Neural cell (in vitro differentiated cells): ENCODE measurements around the gene AGBL1. TPM values are rescaled to one million over a fixed set of nuclear protein-coding genes. Genes with fewer than 3 reads are reported as not detected.

Source experiments
- H2AFZ ChIP-seq: fragments of 200-600, 300-800 bp; sonication (generic), shearing (Covaris generic); 2 replicates; pipeline ENCODE4 v1.6.0; 2014; ENCODE audit warnings: low read depth, mild to moderate bottlenecking, antibody characterized with exemption, low read length, moderate library complexity
- H3F3A ChIP-seq: fragments of 200-600 bp; shearing (Covaris generic); 2 replicates; pipeline ENCODE4 v1.6.1; 2016; ENCODE audit warnings: mild to moderate bottlenecking, moderate library complexity, mixed read lengths, antibody characterized with exemption, low read length; ENCODE audit not compliant: insufficient read depth, poor library complexity, severe bottlenecking
- H3K27ac ChIP-seq: fragments of 200-600, 300-800 bp; sonication (generic), shearing (Covaris generic); 2 replicates; pipeline ENCODE4 v1.5.1; 2014; ENCODE audit warnings: mild to moderate bottlenecking, low read length, moderate library complexity
- H3K27me3 ChIP-seq: fragments of 300-800, 200-600 bp; sonication (generic), shearing (Covaris generic); 2 replicates; pipeline ENCODE4 v1.6.0; 2014; ENCODE audit warnings: mild to moderate bottlenecking, low read depth, low read length, moderate library complexity; ENCODE audit not compliant: insufficient read depth
- H3K36me3 ChIP-seq: fragments of 300-800, 200-600 bp; sonication (generic), shearing (Covaris generic); 2 replicates; pipeline ENCODE4 v1.5.1; 2014; ENCODE audit warnings: mild to moderate bottlenecking, antibody characterized with exemption, low read length, moderate library complexity; ENCODE audit not compliant: insufficient read depth
- H3K4me2 ChIP-seq: fragments of 300-800, 200-600 bp; sonication (generic), shearing (Covaris generic); 2 replicates; pipeline ENCODE4 v1.6.0; 2014; ENCODE audit warnings: mild to moderate bottlenecking, low read length
- H3K4me3 ChIP-seq: fragments of 300-800, 200-600 bp; sonication (generic), shearing (Covaris generic); 2 replicates; pipeline ENCODE4 v1.5.1; 2014; ENCODE audit warnings: mild to moderate bottlenecking, low read length, moderate library complexity
- H3K79me2 ChIP-seq: fragments of 200-600 bp; shearing (Covaris generic); replicated peaks from 2 replicates; pipeline ENCODE4 v1.6.0; 2014; ENCODE audit warnings: mild to moderate bottlenecking, low read length, moderate library complexity; ENCODE audit not compliant: insufficient read depth
- H3K9ac ChIP-seq: fragments of 300-800, 200-600 bp; sonication (generic), shearing (Covaris generic); 2 replicates; pipeline ENCODE4 v1.6.1; 2016; ENCODE audit warnings: mild to moderate bottlenecking, low read length, mixed read lengths
- H3K9me2 ChIP-seq: fragments of 200-600 bp; shearing (Covaris generic); 2 replicates; pipeline ENCODE4 v1.6.1; 2016; ENCODE audit warnings: mild to moderate bottlenecking, low read length, mixed read lengths; ENCODE audit not compliant: insufficient read depth
- H3K9me3 ChIP-seq: fragments of 200-600, 300-800 bp; sonication (generic), shearing (Covaris generic); 2 replicates; pipeline ENCODE4 v1.6.1; 2016; ENCODE audit warnings: mild to moderate bottlenecking, mixed run types, low read length, moderate library complexity, mixed read lengths
- H4K20me1 ChIP-seq: fragments of 200-600 bp; shearing (Covaris generic); 2 replicates; pipeline ENCODE4 v1.6.1; 2016; ENCODE audit warnings: mild to moderate bottlenecking, mixed run types; ENCODE audit not compliant: insufficient read depth
- EP300 ChIP-seq: fragments of 450-650 bp; conservative IDR thresholded peaks from 2 replicates; pipeline ENCODE4 v1.6.1; 2014; ENCODE audit warnings: antibody characterized with exemption, mild to moderate bottlenecking, moderate library complexity; ENCODE audit not compliant: poor library complexity, severe bottlenecking
- EZH2 ChIP-seq: fragments of 200-600, 300-800 bp; shearing (Covaris generic), sonication (generic); IDR thresholded peaks from 2 replicates; pipeline ENCODE4 v1.6.1; 2014; ENCODE audit warnings: antibody characterized with exemption, low read length, borderline replicate concordance, mild to moderate bottlenecking; ENCODE audit not compliant: insufficient read depth, poor library complexity, severe bottlenecking
- MXI1 ChIP-seq: fragments of 450-650 bp; conservative IDR thresholded peaks from 2 replicates; pipeline ENCODE4 v1.6.1; 2014; ENCODE audit warnings: antibody characterized with exemption, mild to moderate bottlenecking; ENCODE audit not compliant: poor library complexity, severe bottlenecking
- POLR2AphosphoS5 ChIP-seq: IDR thresholded peaks from 2 replicates; pipeline ENCODE4 v1.6.1; 2012
- RAD21 ChIP-seq: fragments of 450-650 bp; conservative IDR thresholded peaks from 2 replicates; pipeline ENCODE4 v1.6.1; 2014; ENCODE audit warnings: antibody characterized with exemption, mild to moderate bottlenecking, moderate library complexity
- SMC3 ChIP-seq: fragments of 450-650 bp; conservative IDR thresholded peaks from 2 replicates; pipeline ENCODE4 v1.6.1; 2014; ENCODE audit warnings: antibody characterized with exemption, mild to moderate bottlenecking, moderate library complexity; ENCODE audit not compliant: poor library complexity
- TAF1 ChIP-seq: IDR thresholded peaks from 2 replicates; pipeline ENCODE4 v1.6.1; 2012; ENCODE audit warnings: low read depth
- polyA plus RNA-seq: library from polyadenylated mRNA; depleted of rRNA; stranded (reverse); fragments of >200 nt; gene quantifications from 2 replicates; pipeline ENCODE4 v1.2.3, GENCODE V29; 2014
- TF ChIP-seq, protein P1 (sequence below): fragments of 450-650 bp; IDR thresholded peaks from 2 replicates; pipeline ENCODE4 v1.5.1; 2014; ENCODE audit warnings: antibody characterized with exemption, mild to moderate bottlenecking, moderate library complexity; ENCODE audit not compliant: poor library complexity, severe bottlenecking
- TF ChIP-seq, protein P2 (sequence below): IDR thresholded peaks from 2 replicates; pipeline ENCODE4 v1.6.1; 2012; ENCODE audit warnings: borderline replicate concordance

The AGBL1 gene
- polyA plus RNA-seq, 1 donor from 2014 or later, result 0.12 TPM

DNA sequence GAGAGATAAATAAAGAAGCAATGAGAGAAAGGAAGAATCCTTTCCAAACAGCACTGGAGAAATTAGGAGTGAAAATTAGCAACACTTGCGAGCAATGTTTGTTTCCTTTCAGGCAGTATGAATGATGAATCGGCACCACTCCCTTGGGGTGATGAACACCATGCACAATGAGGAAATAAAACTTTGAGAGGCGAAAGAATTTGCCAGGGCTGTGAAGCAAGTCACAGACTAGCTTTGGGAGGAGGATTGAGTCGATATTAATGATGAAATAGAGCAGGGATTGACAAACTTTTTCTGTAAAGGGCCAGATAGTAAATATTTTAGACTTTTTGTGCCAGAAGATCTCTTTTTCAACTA lies 237.7 kb downstream of the AGBL1 start:
- H3K79me2 ChIP-seq, result no peaks in the 10 kb centered on the region
- TF ChIP-seq, protein P1, sequence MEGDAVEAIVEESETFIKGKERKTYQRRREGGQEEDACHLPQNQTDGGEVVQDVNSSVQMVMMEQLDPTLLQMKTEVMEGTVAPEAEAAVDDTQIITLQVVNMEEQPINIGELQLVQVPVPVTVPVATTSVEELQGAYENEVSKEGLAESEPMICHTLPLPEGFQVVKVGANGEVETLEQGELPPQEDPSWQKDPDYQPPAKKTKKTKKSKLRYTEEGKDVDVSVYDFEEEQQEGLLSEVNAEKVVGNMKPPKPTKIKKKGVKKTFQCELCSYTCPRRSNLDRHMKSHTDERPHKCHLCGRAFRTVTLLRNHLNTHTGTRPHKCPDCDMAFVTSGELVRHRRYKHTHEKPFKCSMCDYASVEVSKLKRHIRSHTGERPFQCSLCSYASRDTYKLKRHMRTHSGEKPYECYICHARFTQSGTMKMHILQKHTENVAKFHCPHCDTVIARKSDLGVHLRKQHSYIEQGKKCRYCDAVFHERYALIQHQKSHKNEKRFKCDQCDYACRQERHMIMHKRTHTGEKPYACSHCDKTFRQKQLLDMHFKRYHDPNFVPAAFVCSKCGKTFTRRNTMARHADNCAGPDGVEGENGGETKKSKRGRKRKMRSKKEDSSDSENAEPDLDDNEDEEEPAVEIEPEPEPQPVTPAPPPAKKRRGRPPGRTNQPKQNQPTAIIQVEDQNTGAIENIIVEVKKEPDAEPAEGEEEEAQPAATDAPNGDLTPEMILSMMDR, result no peak
- no peak for TF ChIP-seq EZH2
- no peak for TF ChIP-seq POLR2AphosphoS5
- no peak for TF ChIP-seq SMC3
- TF ChIP-seq RAD21, result no peak
- TF ChIP-seq, protein P2, sequence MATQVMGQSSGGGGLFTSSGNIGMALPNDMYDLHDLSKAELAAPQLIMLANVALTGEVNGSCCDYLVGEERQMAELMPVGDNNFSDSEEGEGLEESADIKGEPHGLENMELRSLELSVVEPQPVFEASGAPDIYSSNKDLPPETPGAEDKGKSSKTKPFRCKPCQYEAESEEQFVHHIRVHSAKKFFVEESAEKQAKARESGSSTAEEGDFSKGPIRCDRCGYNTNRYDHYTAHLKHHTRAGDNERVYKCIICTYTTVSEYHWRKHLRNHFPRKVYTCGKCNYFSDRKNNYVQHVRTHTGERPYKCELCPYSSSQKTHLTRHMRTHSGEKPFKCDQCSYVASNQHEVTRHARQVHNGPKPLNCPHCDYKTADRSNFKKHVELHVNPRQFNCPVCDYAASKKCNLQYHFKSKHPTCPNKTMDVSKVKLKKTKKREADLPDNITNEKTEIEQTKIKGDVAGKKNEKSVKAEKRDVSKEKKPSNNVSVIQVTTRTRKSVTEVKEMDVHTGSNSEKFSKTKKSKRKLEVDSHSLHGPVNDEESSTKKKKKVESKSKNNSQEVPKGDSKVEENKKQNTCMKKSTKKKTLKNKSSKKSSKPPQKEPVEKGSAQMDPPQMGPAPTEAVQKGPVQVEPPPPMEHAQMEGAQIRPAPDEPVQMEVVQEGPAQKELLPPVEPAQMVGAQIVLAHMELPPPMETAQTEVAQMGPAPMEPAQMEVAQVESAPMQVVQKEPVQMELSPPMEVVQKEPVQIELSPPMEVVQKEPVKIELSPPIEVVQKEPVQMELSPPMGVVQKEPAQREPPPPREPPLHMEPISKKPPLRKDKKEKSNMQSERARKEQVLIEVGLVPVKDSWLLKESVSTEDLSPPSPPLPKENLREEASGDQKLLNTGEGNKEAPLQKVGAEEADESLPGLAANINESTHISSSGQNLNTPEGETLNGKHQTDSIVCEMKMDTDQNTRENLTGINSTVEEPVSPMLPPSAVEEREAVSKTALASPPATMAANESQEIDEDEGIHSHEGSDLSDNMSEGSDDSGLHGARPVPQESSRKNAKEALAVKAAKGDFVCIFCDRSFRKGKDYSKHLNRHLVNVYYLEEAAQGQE, result no peak
- no peak for TF ChIP-seq EP300
- TF ChIP-seq MXI1, result no peak
- no peak for TF ChIP-seq TAF1
- peak overlapping the region; percentile 39 for H3K27ac ChIP-seq
- H3K36me3 ChIP-seq, result no peaks in the 10 kb centered on the region
- no peaks in the 10 kb centered on the region for H4K20me1 ChIP-seq
- no peak overlapping the region for H3K4me2 ChIP-seq
- H3F3A ChIP-seq, result no peaks in the 10 kb centered on the region
- H3K9me2 ChIP-seq, result no peaks in the 10 kb centered on the region
- no peak overlapping the region for H3K9ac ChIP-seq
- H3K9me3 ChIP-seq, result no peaks in the 10 kb centered on the region
- H2AFZ ChIP-seq, result no peak overlapping the region
- H3K27me3 ChIP-seq, result no peaks in the 10 kb centered on the region
- H3K4me3 ChIP-seq, result no peak overlapping the region

DNA sequence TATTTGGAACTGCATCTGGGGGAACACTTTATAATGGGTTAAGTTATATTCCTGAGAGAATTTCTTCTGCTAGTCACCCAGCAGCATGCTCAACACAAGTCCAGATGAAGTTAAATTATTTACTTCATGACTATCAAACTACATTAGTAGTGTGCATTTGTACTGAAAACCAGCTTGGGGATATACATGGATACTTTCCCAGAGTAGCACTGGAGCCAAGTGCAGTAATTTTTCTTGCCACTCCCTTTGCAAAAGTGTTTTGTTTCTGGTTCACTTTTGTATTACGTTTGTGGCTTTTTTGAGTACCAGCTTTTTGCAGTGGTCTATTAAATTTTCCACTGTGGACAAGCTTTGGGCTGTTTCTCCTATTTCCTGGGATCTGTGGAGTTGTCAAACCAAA lies 243.0 kb downstream of the AGBL1 start:
- Histone ChIP-seq H3K4me3 (no peak overlapping the region), H4K20me1 (no peaks in the 10 kb centered on the region), H3K79me2 (no peaks in the 10 kb centered on the region), H3K9me3 (no peaks in the 10 kb centered on the region), H3K27me3 (no peaks in the 10 kb centered on the region), H3K27ac (no peak overlapping the region), H3F3A (no peaks in the 10 kb centered on the region), H3K36me3 (no peaks in the 10 kb centered on the region), H3K9ac (no peak overlapping the region), H2AFZ (no peak overlapping the region), H3K4me2 (no peak overlapping the region), H3K9me2 (no peaks in the 10 kb centered on the region)
- TF ChIP-seq, protein P1, result no peak
- no peak for TF ChIP-seq MXI1
